IMR-90 (cell line): ENCODE results near the gene L3MBTL4. TPM values are rescaled to one million over a fixed set of nuclear protein-coding genes. Genes with fewer than 3 reads are reported as not detected.

Experiments
- ATAC-seq: fragments of 200-7000 bp; cut with Tn5 transposase; 2 replicates; pipeline ENCODE4 v1.9.1; 2020; ENCODE audit warnings: low read depth, mild to moderate bottlenecking, moderate library complexity
- BruUV-seq: library from RNA; stranded (reverse); fragments of 400-500 nt; replicated peaks from 2 replicates; lab custom pipeline; 2021; lab: Mats Ljungman, UMichigan
- CTCF ChIA-PET: fragments of 300-600 bp; formaldehyde crosslinking; extraction: SDS; loops from one replicate; lab custom pipeline; 2021; ENCODE audit warnings: antibody characterized with exemption; lab: Yijun Ruan, JAX
- POLR2A ChIA-PET: fragments of 300-600 bp; sonication (Branson Sonifier 250); formaldehyde crosslinking; loops from one replicate; lab custom pipeline; 2022; ENCODE audit warnings: antibody characterized with exemption; ENCODE audit not compliant: unreplicated experiment; lab: Charles Lee
- DNase-seq: peaks from one replicate; pipeline ENCODE4 v3.0.0; 2013
- H2AFZ ChIP-seq: replicated peaks from 2 replicates; pipeline ENCODE3; 2013; ENCODE audit warnings: low read length, mild to moderate bottlenecking; ENCODE audit not compliant: poor library complexity
- H2AK5ac ChIP-seq: 2 replicates; pipeline ENCODE4 v1.6.1; 2013; ENCODE audit warnings: low read depth, low read length, inconsistent platforms
- H2AK9ac ChIP-seq: replicated peaks from 2 replicates; pipeline ENCODE3; 2013; ENCODE audit warnings: mild to moderate bottlenecking, low read depth, low read length, moderate library complexity; ENCODE audit not compliant: poor library complexity
- H2BK120ac ChIP-seq: 2 replicates; pipeline ENCODE4 v1.6.1; 2013; ENCODE audit warnings: low read depth, low read length, inconsistent platforms
- H2BK15ac ChIP-seq: 3 replicates; pipeline ENCODE4 v1.6.1; 2013; ENCODE audit warnings: low read depth, low read length, inconsistent platforms
- H2BK20ac ChIP-seq: 2 replicates; pipeline ENCODE4 v1.6.1; 2013; ENCODE audit warnings: low read depth, mild to moderate bottlenecking, inconsistent platforms, low read length, moderate library complexity
- H2BK5ac ChIP-seq: 2 replicates; pipeline ENCODE4 v1.6.1; 2013; ENCODE audit warnings: mild to moderate bottlenecking, low read depth, low read length, inconsistent platforms; ENCODE audit not compliant: poor library complexity, severe bottlenecking
- H3K14ac ChIP-seq: replicated peaks from 2 replicates; pipeline ENCODE4 v1.6.1; 2013; ENCODE audit warnings: low read depth, low read length, inconsistent platforms
- H3K18ac ChIP-seq: 2 replicates; pipeline ENCODE4 v1.6.1; 2013; ENCODE audit warnings: low read depth, low read length, control low read depth
- H3K23ac ChIP-seq: 2 replicates; pipeline ENCODE4 v1.6.1; 2013; ENCODE audit warnings: low read depth, low read length, inconsistent platforms
- H3K27ac ChIP-seq: 2 replicates; pipeline ENCODE4 v1.5.1; 2013; ENCODE audit warnings: mild to moderate bottlenecking, control low read depth, low read length; ENCODE audit not compliant: insufficient read depth
- H3K27me3 ChIP-seq: 2 replicates; pipeline ENCODE4 v1.6.1; 2013; ENCODE audit warnings: low read length; ENCODE audit not compliant: control insufficient read depth, insufficient read depth
- H3K36me3 ChIP-seq: 2 replicates; pipeline ENCODE4 v1.6.1; 2013; ENCODE audit warnings: low read length, mixed read lengths; ENCODE audit not compliant: control insufficient read depth, insufficient read depth
- H3K4ac ChIP-seq: 2 replicates; pipeline ENCODE4 v1.6.1; 2013; ENCODE audit warnings: low read depth, low read length, inconsistent platforms
- H3K4me1 ChIP-seq: 2 replicates; pipeline ENCODE4 v1.6.1; 2013; ENCODE audit warnings: low read length, mixed read lengths; ENCODE audit not compliant: control insufficient read depth, insufficient read depth
- H3K4me2 ChIP-seq: 2 replicates; pipeline ENCODE4 v1.6.1; 2013; ENCODE audit warnings: low read depth, mild to moderate bottlenecking, control low read depth, low read length, moderate library complexity
- H3K4me3 ChIP-seq: 2 replicates; pipeline ENCODE4 v1.5.1; 2013; ENCODE audit warnings: low read depth, mild to moderate bottlenecking, control low read depth, low read length, moderate library complexity; ENCODE audit not compliant: insufficient read depth
- H3K56ac ChIP-seq: 2 replicates; pipeline ENCODE4 v1.6.1; 2013; ENCODE audit warnings: low read length, inconsistent platforms; ENCODE audit not compliant: insufficient read depth; ENCODE audit errors: extremely low read depth
- H3K79me1 ChIP-seq, 2 experiments: 2 replicates each; pipeline ENCODE4 v1.6.1; 2013; ENCODE audit warnings: low read length in 2 of 2, inconsistent platforms in 1 of 2, low read depth in 1 of 2
- H3K9ac ChIP-seq: 2 replicates; pipeline ENCODE4 v1.6.1; 2013; ENCODE audit warnings: low read depth, low read length, control low read depth
- H3K9me1 ChIP-seq: 2 replicates; pipeline ENCODE4 v1.6.1; 2013; ENCODE audit warnings: low read length, inconsistent platforms; ENCODE audit not compliant: insufficient read depth
- H3K9me3 ChIP-seq: 2 replicates; pipeline ENCODE4 v1.6.1; 2013; ENCODE audit warnings: low read length; ENCODE audit not compliant: control insufficient read depth, insufficient read depth
- H4K20me1 ChIP-seq: 2 replicates; pipeline ENCODE4 v1.6.1; 2013; ENCODE audit warnings: low read length, inconsistent platforms; ENCODE audit not compliant: insufficient read depth
- H4K5ac ChIP-seq: 2 replicates; pipeline ENCODE4 v1.6.1; 2013; ENCODE audit warnings: mild to moderate bottlenecking, low read depth, low read length, control low read depth
- H4K8ac ChIP-seq, 2 experiments: 2 replicates each; pipeline ENCODE4 v1.6.1; 2013; ENCODE audit warnings: low read depth in 2 of 2, low read length in 2 of 2, control low read depth in 1 of 2, inconsistent platforms in 1 of 2
- H4K91ac ChIP-seq: 2 replicates; pipeline ENCODE4 v1.6.1; 2013; ENCODE audit warnings: low read depth, low read length, inconsistent platforms; ENCODE audit not compliant: insufficient read depth
- CHD1 ChIP-seq: IDR thresholded peaks from 2 replicates; pipeline ENCODE4 v1.6.1; 2012; ENCODE audit warnings: low read depth, low read length, improper control_type of control experiment
- NFE2L2 ChIP-seq: fragments of 150-350 bp; IDR thresholded peaks from 2 replicates; pipeline ENCODE4 v1.6.1; 2016; ENCODE audit warnings: low read depth, mild to moderate bottlenecking, low read length
- WGBS, 2 experiments: methylation state at CpG; one replicate each; pipeline versions ENCODE4 v1.1.5 to v1.1.7; 2013; ENCODE audit warnings: missing lambda C conversion rate in 2 of 2; ENCODE audit not compliant: insufficient read length in 1 of 2; ENCODE audit errors: extremely low coverage in 2 of 2; 5-methylcytosine and 5-hydroxymethylcytosine counted together
- dilution Hi-C: fragments of 300-500 bp; cut with HindIII; formaldehyde crosslinking; loops from one replicate; pipeline ENCODE4 v1.14.3; 2018; ENCODE audit warnings: low sequenced_read_pairs; ENCODE audit not compliant: unreplicated experiment
- in situ Hi-C: fragments of 300-500 bp; cut with MboI; formaldehyde crosslinking; loops from 3 replicates; pipeline ENCODE4 v1.14.3; 2019; ENCODE audit warnings: low sequenced_read_pairs, inconsistent platforms, mixed read lengths
- intact Hi-C: fragments of 100-400 bp; cut with micrococcal nuclease; formaldehyde crosslinking; loops from 2 replicates; pipeline ENCODE4 v1.10.0; 2022
- polyA plus RNA-seq, 3 experiments: library from polyadenylated mRNA; depleted of rRNA; stranded (reverse); fragments of >200 nt; gene quantifications; 2 replicates each; pipeline ENCODE4 v1.2.3, GENCODE V29; 2012; ENCODE audit warnings: low replicate concordance in 1 of 3
- total RNA-seq: library from RNA; depleted of rRNA; stranded (reverse); fragments of >200 nt; gene quantifications from 2 replicates; pipeline ENCODE4 v1.2.3, GENCODE V29; 2012

The L3MBTL4 gene
- total and polyA plus RNA-seq, 2 of the 4 experiments (the other 2 are of a cell fraction), result under 0.01 to 0.02 TPM

- 42% methylated on average over 2 of the region's 2 CpGs; no CpG with 5 or more reads in 1 of the 2 experiments for whole genome bisulfite sequencing, 2 experiments
- Histone ChIP-seq H2BK20ac (no peak overlapping the region), H3K4me2 (no peak overlapping the region), H3K9me1 (no peaks in the 10 kb centered on the region), H3K27me3 (peaks cover 2% of the 10 kb centered on the region; the same call in 1 of the 2 replicates), H3K14ac (no peak overlapping the region), H2AK9ac (no peak overlapping the region), H3K4me3 (no peak overlapping the region), H4K8ac (no peak overlapping the region), H2BK5ac (no peak overlapping the region), H4K91ac (no peak overlapping the region), H3K79me1 (no peaks in the 10 kb centered on the region), H2AK5ac (no peak overlapping the region), H3K4ac (no peak overlapping the region), H2BK15ac (no peak overlapping the region), H3K27ac (no peak overlapping the region), H3K36me3 (no peaks in the 10 kb centered on the region), H2AFZ (no peak overlapping the region), H3K18ac (no peak overlapping the region), H3K9me3 (no peaks in the 10 kb centered on the region), H3K9ac (no peak overlapping the region), H4K5ac (no peak overlapping the region), H3K4me1 (no peaks in the 10 kb centered on the region), H4K20me1 (no peaks in the 10 kb centered on the region), H3K23ac (no peak overlapping the region), H2BK120ac (no peak overlapping the region), H3K56ac (no peak overlapping the region)
- no TSS peak for BruUV-seq
- DNase-seq (no peak), ATAC-seq (no peak)
- intact Hi-C loops (no loop called here), in situ Hi-C loops (no loop called here), dilution Hi-C loops (no loop called here)
- ChIA-PET CTCF (no interaction called here), POLR2A (no interaction called here)
- no peak for TF ChIP-seq CHD1
- TF ChIP-seq NFE2L2, result no peak
Observed at GRCh38 chr18:6118080-6118479, 296.6 kb downstream of the L3MBTL4 start.
